HepG2 (cell line): ENCODE results near the gene RDH11. TPM values are rescaled to one million over a fixed set of nuclear protein-coding genes. Genes with fewer than 3 reads are reported as not detected.

Experiments used
- ATAC-seq: fragments of 200-7000 bp; cut with Tn5 transposase; 3 replicates; pipeline ENCODE4 v1.9.1; 2020; ENCODE audit warnings: mild to moderate bottlenecking, moderate library complexity
- BruUV-seq: library from RNA; stranded (reverse); fragments of 400-500 nt; replicated peaks from 2 replicates; lab custom pipeline; 2021; lab: Mats Ljungman, UMichigan
- CTCF ChIA-PET: fragments of 300-600 bp; formaldehyde crosslinking; extraction: SDS; loops from one replicate; lab custom pipeline; 2021; ENCODE audit warnings: low total read pairs, inconsistent platforms, low intra/inter-chr PET ratio; lab: Yijun Ruan, JAX
- POLR2A ChIA-PET: fragments of 350-600 bp; sonication (Branson Sonifier 250); formaldehyde crosslinking; loops from one replicate; lab custom pipeline; 2020; ENCODE audit warnings: antibody characterized with exemption, inconsistent platforms; lab: Yijun Ruan, JAX
- DNase-seq: peaks from one replicate; pipeline ENCODE4 v3.0.0-alpha.2; 2015; ENCODE audit warnings: low spot score
- FAIRE-seq: peaks from 3 replicates; lab custom pipeline; 2011; peaks lifted over from hg19 to GRCh38; lab: Jason Lieb, UNC
- H2AFZ ChIP-seq: one replicate; pipeline ENCODE4 v1.6.1; 2011; ENCODE audit warnings: low read length, inconsistent platforms
- H3K27ac ChIP-seq: fragments of 300-600 bp; 3 replicates; pipeline ENCODE4 v1.8.0; 2011; ENCODE audit warnings: mixed run types, mild to moderate bottlenecking, mixed read lengths, low read length, inconsistent platforms; ENCODE audit not compliant: insufficient read depth; ENCODE audit errors: extremely low read length
- H3K27me3 ChIP-seq, 2 experiments: fragments of 200-600 bp in 1 of 2; 2 replicates in 1 of 2; 3 replicates in 1 of 2; pipeline versions ENCODE4 v1.6.0 to v1.8.0; 2011; ENCODE audit warnings: low read length in 2 of 2, mild to moderate bottlenecking in 2 of 2, moderate library complexity in 2 of 2, inconsistent platforms in 1 of 2; ENCODE audit not compliant: insufficient read depth in 2 of 2, control insufficient read depth in 1 of 2
- H3K36me3 ChIP-seq, 2 experiments: fragments of 200-600 bp in 1 of 2; replicated peaks in 1 of 2; 2 replicates in 1 of 2; 3 replicates in 1 of 2; pipeline versions ENCODE4 v1.5.1 to v1.8.0; 2011; ENCODE audit warnings: low read length in 2 of 2, inconsistent platforms in 1 of 2; ENCODE audit not compliant: insufficient read depth in 2 of 2, control insufficient read depth in 1 of 2
- H3K4me1 ChIP-seq: 2 replicates; pipeline ENCODE4 v1.5.1; 2012; ENCODE audit warnings: low read length, inconsistent platforms; ENCODE audit not compliant: insufficient read depth
- H3K4me2 ChIP-seq: 2 replicates; pipeline ENCODE4 v1.6.0; 2011; ENCODE audit warnings: low read depth, low read length, inconsistent platforms
- H3K4me3 ChIP-seq, 3 experiments: fragments of 200-600 bp in 1 of 3; sonication (generic), shearing (Covaris generic) in 1 of 3; replicated peaks in 1 of 3; 2 replicates each; pipeline ENCODE4 v1.5.1; 2011 to 2016; ENCODE audit warnings: low read length in 3 of 3, inconsistent platforms in 2 of 3, low read depth in 2 of 3, mild to moderate bottlenecking in 2 of 3, control low read depth in 1 of 3, mixed read lengths in 1 of 3; ENCODE audit not compliant: insufficient read depth in 1 of 3
- H3K79me2 ChIP-seq: one replicate; pipeline ENCODE4 v1.6.1; 2011; ENCODE audit warnings: low read length, inconsistent platforms; ENCODE audit not compliant: insufficient read depth
- H3K9ac ChIP-seq: 2 replicates; pipeline ENCODE4 v1.6.0; 2011; ENCODE audit warnings: mild to moderate bottlenecking, low read depth, low read length, inconsistent platforms; ENCODE audit not compliant: insufficient read depth
- H3K9me3 ChIP-seq: 2 replicates; pipeline ENCODE4 v1.5.1; 2012; ENCODE audit warnings: mild to moderate bottlenecking, low read length
- H4K20me1 ChIP-seq: 2 replicates; pipeline ENCODE4 v1.6.0; 2011; ENCODE audit warnings: inconsistent platforms, mild to moderate bottlenecking, low read length, moderate library complexity; ENCODE audit not compliant: insufficient read depth
- ARID2 ChIP-seq: sonication (generic); formaldehyde crosslinking; IDR thresholded peaks from 2 replicates; pipeline ENCODE4 v1.8.1; 2022; ENCODE audit warnings: mild to moderate bottlenecking, missing genetic modification reagents, borderline replicate concordance
- CEBPZ ChIP-seq: IDR thresholded peaks from 2 replicates; pipeline ENCODE4 v1.6.1; 2012; ENCODE audit warnings: low read length, improper control_type of control experiment
- FIP1L1 ChIP-seq: fragments of 200-400 bp; formaldehyde crosslinking; IDR thresholded peaks from 2 replicates; pipeline ENCODE4 v1.6.1; 2018; ENCODE audit warnings: low read depth, mild to moderate bottlenecking, low read length, moderate library complexity, borderline replicate concordance; ENCODE audit not compliant: insufficient read depth
- KMT2B ChIP-seq: IDR thresholded peaks from 2 replicates; pipeline ENCODE4 v1.6.1; 2016; ENCODE audit warnings: missing genetic modification reagents, missing compliant biosample characterization
- NCOR1 ChIP-seq: fragments of 200-600 bp; sonication (generic); IDR thresholded peaks from 2 replicates; pipeline ENCODE4 v1.7.0; 2017; ENCODE audit warnings: antibody characterized with exemption, low read length, borderline replicate concordance
- PREB ChIP-seq: sonication (generic); formaldehyde crosslinking; IDR thresholded peaks from 2 replicates; pipeline ENCODE4 v1.4.0; 2020; ENCODE audit warnings: missing genetic modification reagents
- RAD21 ChIP-seq: fragments of 450-650 bp; formaldehyde crosslinking; IDR thresholded peaks from 2 replicates; pipeline ENCODE4 v1.5.0; 2020; ENCODE audit warnings: mild to moderate bottlenecking
- SALL2 ChIP-seq: sonication (generic); formaldehyde crosslinking; IDR thresholded peaks from 2 replicates; pipeline ENCODE4 v1.8.1; 2023; ENCODE audit warnings: mild to moderate bottlenecking, missing genetic modification reagents, inconsistent platforms
- ZNF350 ChIP-seq: sonication (generic); formaldehyde crosslinking; IDR thresholded peaks from 2 replicates; pipeline ENCODE4 v1.4.0; 2020; ENCODE audit warnings: mild to moderate bottlenecking, low read depth, missing genetic modification reagents, borderline replicate concordance
- ZNF646 ChIP-seq: sonication (generic); formaldehyde crosslinking; IDR thresholded peaks from 2 replicates; pipeline ENCODE4 v1.9.0; 2021; ENCODE audit warnings: mild to moderate bottlenecking, missing genetic modification reagents
- ZNF720 ChIP-seq: sonication (generic); formaldehyde crosslinking; IDR thresholded peaks from 2 replicates; pipeline ENCODE4 v1.4.0; 2020; ENCODE audit warnings: missing genetic modification reagents
- ZNF773 ChIP-seq: sonication (generic); formaldehyde crosslinking; IDR thresholded peaks from 2 replicates; pipeline ENCODE4 v1.4.0; 2020; ENCODE audit warnings: missing genetic modification reagents, borderline replicate concordance
- WGBS: methylation state at CpG from one replicate; pipeline ENCODE4 v1.1.6; 2017; ENCODE audit warnings: low lambda C conversion rate; 5-methylcytosine and 5-hydroxymethylcytosine counted together
- in situ Hi-C: cut with HindIII; loops from 2 replicates; pipeline ENCODE4 v1.10.0; 2017; ENCODE audit warnings: low pct_unique_long_range_greater_than_20kb; ENCODE audit not compliant: extremely low pct_ligation_motif_present
- intact Hi-C: fragments of 100-400 bp; cut with micrococcal nuclease; formaldehyde crosslinking; loops from one replicate; pipeline ENCODE4 v1.10.0; 2022; ENCODE audit not compliant: unreplicated experiment
- polyA plus RNA-seq, 8 experiments: library from polyadenylated mRNA; depleted of rRNA in 3 of 8; stranded (reverse) in 7 of 8; unstranded in 1 of 8; fragments of >200 nt; fragmentation: Illumina TruSeq in 4 of 8; extraction: Trizol in 4 of 8; gene quantifications; 2 replicates each; pipeline versions ENCODE4 v1.2.1 to v1.2.3, GENCODE V29; 2011 to 2016; ENCODE audit warnings: low read depth in 4 of 8, missing spikeins in 1 of 8, mixed read lengths in 1 of 8; ENCODE audit not compliant: insufficient read depth in 1 of 8
- total RNA-seq, 5 experiments: library from RNA; depleted of rRNA; stranded (reverse); fragments of >200 nt; fragmentation: Illumina TruSeq; extraction: Trizol; gene quantifications; 2 replicates each; pipeline ENCODE4 v1.2.3, GENCODE V29; 2016; ENCODE audit warnings: low read depth in 1 of 5

Gene RDH11
- total and polyA plus RNA-seq, 2 of the 13 experiments (the other 11 are each of a cell fraction or from before 2014, with no cell fraction given), result 106 to 131 TPM

- Histone ChIP-seq H4K20me1 (no peaks in the 10 kb centered on the region), H3K4me3 (no peak overlapping the region), H2AFZ (peak overlapping the region; percentile 58), H3K27ac (no peak overlapping the region), H3K27me3 (no peaks in the 10 kb centered on the region), H3K36me3 (no peaks in the 10 kb centered on the region), H3K4me2 (peak overlapping the region; percentile 30), H3K9ac (no peak overlapping the region), H3K9me3 (peaks cover 9% of the 10 kb centered on the region), H3K79me2 (no peaks in the 10 kb centered on the region), H3K4me1 (peaks cover 23% of the 10 kb centered on the region)
- in situ Hi-C loops (loop anchor here (5.0 to 10.0 kb wide), 3 partner anchors 37 to 120 kb away; partner anchors contain the start of gene ARG2), intact Hi-C loops (loop anchor here (1.0 to 10.0 kb wide), 7 partner anchors 30 to 280 kb away; partner anchors contain the start of genes ARG2 and VTI1B)
- ATAC-seq, result peak; percentile 84
- ChIA-PET CTCF (interaction anchor here (0.9 to 3.7 kb wide), 7 partner anchors 29 to 277 kb away, joined by 3 to 29 read pairs (median 7); partner anchors contain the start of genes ARG2, PIGH and VTI1B), POLR2A (interaction anchor here (1.0 to 1.3 kb wide), 6 partner anchors 9 to 121 kb away, joined by 4 to 10 read pairs (median 6); partner anchors contain the start of genes ARG2 and RDH11)
- peak; percentile 58 for FAIRE-seq
- DNase-seq, result peak; percentile 54
- 0% methylated on average over 3 of the region's 3 CpGs for WGBS
- BruUV-seq, result no TSS peak
- TF ChIP-seq ZNF773 (CRISPR knock-in tag) (no peak), NCOR1 (no peak), PREB (CRISPR knock-in tag) (no peak), KMT2B (peak; percentile 33; the same call in 1 of the 2 replicates), FIP1L1 (no peak), CEBPZ (no peak), RAD21 (CRISPR knock-in tag) (peak; percentile 61; the same call in 1 of the 2 replicates), ARID2 (CRISPR knock-in tag) (0 out of 2 replicates have a peak, but pooled peaks have one; percentile 27), SALL2 (CRISPR knock-in tag) (no peak), ZNF720 (CRISPR knock-in tag) (no peak), ZNF646 (CRISPR knock-in tag) (no peak), ZNF350 (CRISPR knock-in tag) (no peak)
Observed at GRCh38 chr14:67704484-67705089, 9.0 kb upstream of the RDH11 start.
